Measurements from ENCODE around the gene NUP153. TPM values are rescaled to one million over a fixed set of nuclear protein-coding genes. Genes with fewer than 3 reads are reported as not detected.

NUP153 gene
- total and polyA plus RNA-seq, 11 donors = 3.7 to 31.7 (median 25.4) TPM

DNA sequence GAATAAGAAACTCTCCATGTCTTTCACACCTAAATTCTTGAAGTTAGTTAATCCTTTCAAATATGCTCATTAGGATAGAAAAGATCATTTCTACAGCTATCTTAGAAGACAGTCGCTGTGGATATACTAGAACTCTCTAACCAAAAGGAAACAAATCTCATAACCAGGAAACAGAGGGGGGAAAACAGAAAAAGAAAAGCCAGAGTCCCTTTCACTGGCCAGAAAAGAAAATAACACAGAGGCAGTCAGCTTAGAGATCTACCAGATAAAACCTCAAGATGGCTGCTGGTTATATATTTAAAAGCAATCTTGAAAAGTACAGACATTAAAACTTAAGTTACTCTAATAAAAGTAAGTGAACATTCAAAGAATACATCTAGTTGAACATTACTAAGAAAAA is 19.6 kb downstream of the NUP153 start:
- ATAC-seq = no peak
- no peak for DNase-seq
- Histone ChIP-seq H3K4me3 (no peak overlapping the region), H3K27ac (no peak overlapping the region), H3K36me3 (peaks cover 0 to 44% (median 26%) of the 10 kb centered on the region in 9 donors), H3K4me1 (peaks cover 0 to 23% (median 2%) of the 10 kb centered on the region in 12 donors), H3K9me3 (no peaks in the 10 kb centered on the region), H3K27me3 (no peaks in the 10 kb centered on the region)
- 51 to 74% (median 73%) methylated on average over 1 of the region's 1 CpG for WGBS, 4 donors
- no peak for TF ChIP-seq CTCF (IDR thresholded peaks at IDR 0.05)
- no peak for TF ChIP-seq POLR2A (IDR thresholded peaks at IDR 0.05)
- intact Hi-C loops (cut with DNase I) = loop anchor here in 1 of 10 donors (5.0 kb wide), 1 partner anchor 85 kb away; the partner anchor contains the start of gene FAM8A1

DNA sequence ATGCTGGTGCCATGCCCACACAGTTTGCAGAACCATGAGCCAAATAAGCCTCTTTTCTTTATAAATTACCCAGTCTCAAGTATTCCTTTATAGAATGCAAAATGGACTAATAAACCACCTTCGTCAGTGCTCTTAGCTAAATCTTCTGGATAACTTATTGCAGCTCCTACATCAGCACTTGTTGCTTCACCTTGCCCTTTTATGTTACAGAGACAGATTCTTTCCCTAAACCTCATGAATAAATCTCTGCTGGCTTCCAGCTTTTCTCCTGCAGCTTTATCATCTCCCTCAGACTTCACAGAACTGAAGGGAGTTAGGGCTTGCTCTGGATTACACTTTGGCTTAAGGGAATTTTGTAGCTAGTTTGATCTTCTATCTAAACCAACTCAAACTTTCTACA is 22.6 kb downstream of the NUP153 start:
- no peaks in the 10 kb centered on the region for H3K27me3 ChIP-seq
- peaks cover 0 to 13% (median 0%) of the 10 kb centered on the region in 12 donors for H3K4me1 ChIP-seq
- H3K4me3 ChIP-seq = no peak overlapping the region
- H3K27ac ChIP-seq = no peak overlapping the region
- H3K9me3 ChIP-seq = no peaks in the 10 kb centered on the region
- H3K36me3 ChIP-seq = peaks cover 0 to 45% (median 26%) of the 10 kb centered on the region in 9 donors
- intact Hi-C loops (cut with DNase I) = no loop called here
- ATAC-seq = no peak
- 97 to 100% (median 100%) methylated on average over 1 of the region's 1 CpG for WGBS, 4 donors
- TF ChIP-seq POLR2A (IDR thresholded peaks at IDR 0.05) = no peak
- TF ChIP-seq CTCF (IDR thresholded peaks at IDR 0.05) = no peak
- DNase-seq = no peak

GRCh38 chr6:17683428-17683827 is 23.3 kb downstream of the NUP153 start:
- Histone ChIP-seq H3K4me3 (no peak overlapping the region), H3K27me3 (no peaks in the 10 kb centered on the region), H3K4me1 (peaks cover 0 to 9% (median 0%) of the 10 kb centered on the region in 12 donors), H3K27ac (no peak overlapping the region), H3K9me3 (no peaks in the 10 kb centered on the region), H3K36me3 (peaks cover 0 to 45% (median 26%) of the 10 kb centered on the region in 9 donors)
- WGBS, 4 donors = 89 to 99% (median 95%) methylated on average over 2 of the region's 2 CpGs
- intact Hi-C loops (cut with DNase I) = no loop called here
- DNase-seq (no peak), ATAC-seq (no peak)
- no peak for TF ChIP-seq POLR2A (IDR thresholded peaks at IDR 0.05)
- TF ChIP-seq CTCF (IDR thresholded peaks at IDR 0.05) = no peak

DNA sequence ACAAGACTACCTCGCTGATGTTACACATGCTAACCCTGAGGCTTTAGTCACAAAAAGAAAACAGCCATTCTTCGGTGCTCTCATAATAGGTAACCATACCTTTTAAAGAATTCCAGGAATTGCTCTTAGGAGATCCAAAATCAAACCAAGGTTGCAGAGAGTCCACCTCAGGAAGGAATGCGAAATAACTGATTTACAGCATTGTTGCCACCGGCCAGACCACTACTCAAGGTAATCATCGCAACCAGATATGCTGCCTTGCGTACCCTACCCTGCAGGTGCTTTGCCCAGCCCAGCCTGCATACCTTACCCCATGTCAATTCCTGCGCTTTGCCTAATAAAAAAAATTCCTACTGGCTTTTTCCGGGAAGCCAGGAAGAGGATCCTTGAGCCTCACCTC is 27.0 kb downstream of the NUP153 start:
- no peak overlapping the region for H3K27ac ChIP-seq
- peaks cover 0 to 30% (median 9%) of the 10 kb centered on the region in 9 donors for H3K36me3 ChIP-seq
- H3K4me3 ChIP-seq = no peak overlapping the region
- TF ChIP-seq POLR2A (IDR thresholded peaks at IDR 0.05) (no peak), CTCF (IDR thresholded peaks at IDR 0.05) (no peak)
- no peak for DNase-seq
- intact Hi-C loops (cut with DNase I) = no loop called here
- no peaks in the 10 kb centered on the region for H3K27me3 ChIP-seq
- WGBS, 4 donors = 88 to 91% (median 90%) methylated on average over 8 of the region's 8 CpGs
- H3K4me1 ChIP-seq = peaks cover 0 to 9% (median under 1%) of the 10 kb centered on the region in 12 donors
- no peaks in the 10 kb centered on the region for H3K9me3 ChIP-seq
- no peak for ATAC-seq
